ENCODE results near the gene SLC66A2.
"Not testable (repeated sequence)": the region's sequence is repeated elsewhere in the genome, so short reads cannot be mapped to it uniquely, and the experiment has no call there.

Gene SLC66A2

GRCh38 chr18:79951545-79952455 is at the start of gene SLC66A2:
Gene SLC66A2 (minus strand): TSS chr18:79951653. CDS start chr18:79950926, 727 bp downstream.
- peak; percentile 74 for DNase-seq

- no peak for DNase-seq
These were observed 49.4 kb upstream of the SLC66A2 start for GRCh38 chr18:80000877-80001276.

GRCh38 chr18:79999701-80000100 is 48.2 kb upstream of the SLC66A2 start:
- not testable (repeated sequence) for DNase-seq

- no peak for DNase-seq
These were observed 40.0 kb upstream of the SLC66A2 start for GRCh38 chr18:79991494-79991893.

GRCh38 chr18:79989195-79989497 is 37.7 kb upstream of the SLC66A2 start:
- no peak for DNase-seq

- peak; percentile 75 for DNase-seq
These were observed 37.2 kb upstream of the SLC66A2 start, which contains the start of gene TXNL4A for GRCh38 chr18:79988451-79989194. Gene TXNL4A (minus strand): TSS chr18:79988563. CDS start chr18:79988392, 171 bp downstream.

- peak; percentile 54 for DNase-seq
These were observed 36.6 kb upstream of the SLC66A2 start for GRCh38 chr18:79988071-79988450.

GRCh38 chr18:79987566-79987965 is 36.1 kb upstream of the SLC66A2 start:
- no peak for DNase-seq

GRCh38 chr18:79986726-79987125 is 35.3 kb upstream of the SLC66A2 start:
- DNase-seq: no peak

- DNase-seq: no peak
These were observed 33.7 kb upstream of the SLC66A2 start for GRCh38 chr18:79985172-79985571.

GRCh38 chr18:79983793-79984192 is 32.3 kb upstream of the SLC66A2 start:
- no peak for DNase-seq

- no peak for DNase-seq
These were observed 31.8 kb upstream of the SLC66A2 start for GRCh38 chr18:79983253-79983652.

GRCh38 chr18:79982736-79983135 is 31.3 kb upstream of the SLC66A2 start:
- no peak for DNase-seq

- no peak for DNase-seq
These were observed 29.1 kb upstream of the SLC66A2 start for GRCh38 chr18:79980585-79980984.

- DNase-seq: no peak
These were observed 28.4 kb upstream of the SLC66A2 start for GRCh38 chr18:79979843-79980242.

GRCh38 chr18:79975985-79976680 is 24.7 kb upstream of the SLC66A2 start:
- DNase-seq: no peak

- no peak for DNase-seq
These were observed 23.6 kb upstream of the SLC66A2 start for GRCh38 chr18:79975043-79975442.

- no peak for DNase-seq
These were observed 22.7 kb upstream of the SLC66A2 start for GRCh38 chr18:79974025-79974654.

GRCh38 chr18:79973517-79973916 is 22.1 kb upstream of the SLC66A2 start:
- DNase-seq: no peak

- no peak for DNase-seq
These were observed 21.3 kb upstream of the SLC66A2 start for GRCh38 chr18:79972720-79973119.

- DNase-seq: no peak
These were observed 20.5 kb upstream of the SLC66A2 start for GRCh38 chr18:79971986-79972385.

- DNase-seq: no peak
These were observed 19.9 kb upstream of the SLC66A2 start for GRCh38 chr18:79971211-79971952.

Data from NCI-H774 (cell line).